ENCODE results near the gene DSCAML1.

The DSCAML1 gene

DNA sequence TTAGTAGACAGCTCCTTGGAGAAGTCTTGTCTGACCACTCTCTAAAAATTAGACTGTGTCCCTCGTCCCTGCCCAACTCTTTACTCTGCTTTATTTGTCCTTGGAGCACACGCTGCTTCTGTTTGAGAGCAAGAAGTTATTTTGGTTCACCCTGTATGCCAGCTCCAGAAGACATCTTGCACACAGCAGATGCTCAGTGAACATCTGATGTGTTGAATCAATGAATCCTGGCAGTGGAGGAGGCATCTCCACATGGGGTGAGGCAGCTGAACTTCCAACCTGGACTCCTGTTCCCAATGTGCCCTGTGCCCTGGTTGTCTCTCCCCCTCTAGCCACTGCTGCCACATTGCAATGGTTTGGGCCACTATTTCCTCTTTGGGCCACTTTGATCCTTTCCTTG is 255.8 kb downstream of the DSCAML1 start:
- no peak for DNase-seq

DNA sequence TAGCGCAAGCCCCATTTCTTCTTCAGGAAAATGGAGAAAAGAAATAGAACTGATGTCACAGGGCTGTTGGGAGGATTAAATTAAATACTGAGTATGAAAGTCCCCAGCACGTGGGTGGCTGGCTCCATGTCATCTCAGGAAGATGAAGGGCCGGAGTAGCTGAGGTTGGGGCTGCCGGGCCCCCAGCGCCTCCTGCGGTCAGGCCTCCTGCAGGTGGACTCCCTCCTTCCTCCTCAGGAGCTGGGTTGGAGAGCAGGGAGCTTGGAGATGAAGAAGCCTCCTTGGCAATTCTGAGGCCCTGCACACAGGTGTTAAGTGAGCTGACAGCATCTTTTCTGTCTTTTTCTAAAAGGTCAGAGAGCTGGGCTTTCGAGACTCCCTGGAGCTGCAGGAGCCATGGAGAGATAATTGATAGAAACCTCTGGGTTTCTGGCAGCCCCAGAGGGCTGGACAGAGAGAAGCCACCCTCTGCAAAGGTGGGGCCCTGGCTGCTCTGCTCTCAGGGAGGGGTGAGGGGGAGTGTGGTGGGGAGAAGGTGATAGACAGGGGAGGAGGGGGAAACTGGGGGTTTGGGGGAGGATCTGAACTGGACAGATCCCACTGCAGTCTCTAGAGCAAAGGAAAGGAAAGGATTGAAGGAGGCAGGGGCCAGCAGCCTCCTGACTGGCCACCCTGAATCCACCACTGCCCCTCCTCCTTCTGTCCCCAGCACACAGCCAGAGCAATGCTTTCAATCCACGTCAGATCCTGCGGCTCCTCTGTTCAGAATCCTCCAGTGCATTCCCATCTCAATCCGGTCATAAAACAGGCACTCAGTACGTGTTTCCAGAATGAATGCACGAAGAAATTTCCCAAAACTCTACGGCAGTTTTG is 258.5 kb downstream of the DSCAML1 start:
- no peak for DNase-seq

DNA sequence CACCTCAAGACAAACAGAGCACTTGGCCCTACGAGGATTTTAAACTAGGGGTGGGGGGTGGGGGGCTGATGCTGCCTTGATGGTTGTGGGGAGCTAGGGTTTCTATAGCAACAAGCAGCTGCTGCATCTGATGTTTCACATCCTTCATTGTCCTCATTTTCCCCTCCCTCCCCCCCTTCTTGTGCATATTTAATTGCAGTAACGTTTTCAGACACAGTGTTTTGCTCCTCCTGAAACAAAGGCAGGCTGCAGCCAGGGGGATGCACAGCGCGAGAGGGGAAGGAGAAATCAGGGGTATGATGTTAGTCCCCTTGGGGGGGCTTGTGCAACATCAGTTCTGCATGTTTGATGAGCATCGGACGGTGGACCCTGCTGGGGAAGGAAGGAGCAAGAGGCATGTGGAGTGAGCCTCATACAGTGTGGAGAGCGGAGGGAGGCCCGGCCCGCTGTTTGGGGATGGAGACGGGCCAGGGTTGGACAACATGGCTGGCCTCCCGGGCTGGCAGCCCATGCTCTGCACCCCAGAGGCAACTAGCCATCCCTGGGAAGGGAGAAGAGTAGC is 261.1 kb downstream of the DSCAML1 start:
- DNase-seq, result no peak

DNA sequence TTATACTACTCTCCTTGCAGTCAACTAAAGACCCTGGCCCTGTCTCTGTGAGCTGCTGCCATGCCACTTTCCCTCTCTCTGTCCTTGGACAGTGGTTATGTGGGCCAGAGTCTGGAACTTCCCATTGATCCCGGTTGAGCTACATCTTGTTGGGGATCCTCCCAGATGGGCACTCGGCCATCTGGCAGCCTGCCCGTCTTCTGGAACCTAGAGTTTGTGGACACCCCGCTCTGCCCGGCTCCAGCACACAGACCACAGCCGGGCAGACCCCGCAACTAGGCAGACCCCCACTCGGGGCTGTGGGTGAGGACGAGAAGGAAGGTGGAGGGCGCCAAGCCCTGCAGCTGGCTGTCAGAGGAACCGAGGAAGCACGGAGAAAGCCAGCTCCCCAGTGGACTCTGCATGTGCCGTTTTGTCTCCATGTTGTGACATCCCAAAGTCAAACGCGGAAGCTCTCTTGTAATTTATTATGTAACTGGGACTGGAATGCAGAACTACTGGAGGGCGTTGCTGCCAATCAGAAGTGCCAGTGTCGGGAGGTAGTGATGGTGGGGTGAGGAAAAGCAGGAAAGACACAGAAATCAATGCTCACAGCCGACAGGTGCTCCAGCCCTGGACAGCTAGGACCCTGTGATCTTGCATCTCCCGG is 261.7 kb downstream of the DSCAML1 start:
- peak; percentile 27 for DNase-seq

DNA sequence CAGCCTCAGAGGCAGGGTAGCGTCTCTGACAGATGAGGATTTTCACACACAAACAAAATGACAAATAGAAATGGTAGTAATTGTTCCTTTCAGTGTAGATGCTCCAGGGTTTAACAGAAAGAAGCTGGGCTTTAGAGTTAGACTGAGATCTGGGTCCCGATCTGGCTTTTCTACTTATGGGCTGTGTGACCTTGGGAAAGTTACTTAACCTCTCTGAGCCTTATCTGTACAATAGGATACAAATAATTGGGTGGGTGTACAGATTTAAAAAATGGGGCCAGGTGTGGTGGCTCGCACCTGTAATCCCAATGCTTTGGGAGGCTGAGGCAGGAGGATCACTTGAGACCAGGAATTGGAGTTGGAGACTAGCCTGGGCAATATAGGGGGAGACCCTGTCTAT is 264.4 kb downstream of the DSCAML1 start:
- no peak for DNase-seq

DNA sequence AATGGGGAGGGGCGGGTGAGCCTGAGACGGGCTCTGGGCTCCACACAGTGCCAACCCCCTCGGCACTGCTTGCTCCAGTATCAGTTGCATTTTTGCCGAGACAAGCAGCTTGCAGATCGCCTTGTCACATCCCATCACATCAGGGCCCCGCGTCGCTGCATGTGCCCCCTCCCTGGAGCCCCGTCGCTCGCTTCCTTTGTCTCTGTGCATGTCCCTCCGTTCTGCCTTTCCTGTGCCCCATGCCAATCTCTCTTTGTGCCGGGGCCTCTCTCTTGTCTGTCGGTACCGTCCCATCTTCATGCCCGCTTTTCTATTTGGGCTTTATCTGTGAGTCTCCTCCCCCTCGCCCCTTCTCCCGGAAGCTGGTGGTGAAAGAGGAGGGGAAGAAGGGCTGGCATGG is 267.2 kb downstream of the DSCAML1 start:
- no peak for DNase-seq

DNA sequence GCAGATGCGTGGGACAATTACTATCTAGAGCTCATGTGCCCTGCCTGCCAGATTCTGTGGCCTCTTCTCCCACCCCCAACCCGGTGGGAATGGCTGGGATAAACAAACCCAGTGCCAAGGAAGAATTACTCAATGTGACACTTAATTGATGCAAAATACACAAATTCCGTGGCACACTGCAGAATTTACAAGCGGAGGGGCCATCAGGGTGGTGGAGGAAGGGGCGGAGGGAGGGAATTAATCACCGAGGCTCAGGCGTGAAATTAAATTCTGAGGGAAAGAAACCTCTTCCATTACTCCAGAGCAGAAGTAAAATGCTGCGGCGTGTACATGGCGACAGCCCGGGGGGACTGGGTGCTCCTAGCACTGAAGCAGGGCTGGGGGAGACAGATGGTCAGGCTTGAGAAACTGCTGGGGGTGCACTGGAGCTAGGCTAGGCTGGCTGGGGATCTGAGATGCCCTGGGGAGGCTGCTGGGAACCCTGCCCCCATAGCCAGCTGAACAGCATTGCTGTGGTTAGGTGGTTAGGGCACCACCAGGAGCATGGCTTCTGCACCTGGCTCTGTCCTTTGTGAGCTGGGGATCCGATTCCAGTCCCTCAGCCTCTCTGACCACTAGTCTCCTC is 268.8 kb downstream of the DSCAML1 start:
- DNase-seq, result no peak

DNA sequence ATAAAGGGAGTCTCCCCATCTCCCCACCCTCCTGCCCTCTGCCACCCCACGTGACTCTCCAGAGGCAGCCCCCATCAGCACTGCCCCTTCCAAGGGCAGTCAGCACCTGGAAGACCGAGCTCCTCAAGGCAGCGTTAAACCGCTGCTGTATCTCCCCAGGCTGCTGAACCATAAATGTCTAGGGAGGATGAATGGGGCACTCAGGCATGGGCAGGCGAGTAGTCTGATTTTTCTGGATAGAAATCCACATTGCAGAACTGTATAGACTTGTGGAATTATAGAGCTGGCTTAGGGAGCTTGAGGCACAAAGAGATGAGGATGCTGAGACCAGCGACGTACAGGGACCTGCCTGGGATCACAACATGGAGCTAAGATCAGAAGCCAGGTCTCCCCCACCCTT is 269.7 kb downstream of the DSCAML1 start:
- DNase-seq, result no peak

DNA sequence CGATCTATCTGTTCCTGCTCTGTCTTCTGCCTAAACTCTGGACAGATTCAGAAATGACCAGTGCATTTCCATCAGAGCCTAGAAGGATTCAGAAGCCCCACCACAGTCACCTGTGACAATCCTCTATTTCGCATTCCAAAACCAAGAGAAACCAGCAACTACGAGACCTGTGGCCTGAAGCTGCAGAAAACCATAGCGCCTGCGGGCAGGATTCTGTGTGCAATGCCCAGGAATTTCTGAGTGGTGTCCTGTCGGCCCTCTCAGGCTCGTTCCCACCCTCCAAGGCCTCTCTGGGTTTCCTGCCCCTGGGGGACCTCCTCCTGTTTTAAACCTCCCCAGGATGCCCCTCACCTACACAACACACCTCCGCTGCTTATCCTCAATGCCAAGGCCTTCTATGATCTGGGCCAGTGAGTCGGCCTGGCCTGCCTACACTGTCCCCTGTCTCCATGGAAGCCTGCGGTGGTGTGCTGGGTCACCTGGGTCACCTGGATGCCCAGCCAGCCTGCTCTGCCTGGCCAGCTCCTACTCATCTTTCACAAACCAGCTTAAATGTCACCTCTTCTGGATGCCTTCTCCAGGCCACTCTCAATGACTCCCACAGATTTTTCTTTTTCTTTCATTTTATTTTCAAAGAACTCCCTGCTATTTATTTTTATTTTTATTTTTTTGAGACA is 271.0 kb downstream of the DSCAML1 start:
- no peak for DNase-seq

DNA sequence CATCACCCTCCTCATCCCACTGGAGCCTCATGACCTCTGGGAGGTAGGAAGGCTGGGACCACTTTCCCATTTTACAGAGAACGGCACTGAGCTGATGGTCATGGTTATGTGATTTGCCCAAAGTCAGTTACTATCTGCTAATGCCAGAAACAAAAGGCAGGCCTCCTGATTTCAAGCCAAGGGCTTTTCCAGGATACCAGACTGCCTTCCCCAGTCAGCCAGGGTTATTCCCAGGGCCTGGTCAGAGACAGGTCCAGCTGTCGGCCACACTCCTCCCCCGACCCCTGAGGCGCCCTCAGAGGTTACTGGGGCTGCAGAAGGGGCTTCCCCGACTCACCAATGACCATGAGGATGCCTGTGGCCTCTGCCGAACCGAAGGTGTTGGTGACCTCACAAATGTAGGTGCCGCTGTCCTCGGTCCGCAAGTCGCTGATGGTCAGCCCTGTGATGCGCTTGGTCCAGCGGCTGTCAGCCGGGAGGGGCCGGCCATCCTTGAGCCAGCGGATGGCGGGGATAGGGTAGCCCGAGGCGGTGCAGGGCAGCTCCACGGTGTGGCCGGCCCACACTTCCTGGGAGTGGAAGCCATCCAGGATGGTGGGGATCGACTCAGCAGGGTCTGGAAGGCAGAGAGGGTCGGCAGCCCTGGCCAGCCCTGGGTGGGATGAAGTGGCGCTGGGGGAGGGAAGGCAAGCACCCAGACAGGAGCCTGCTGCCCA is 272.4 kb downstream of the DSCAML1 start:
- no peak for DNase-seq

DNA sequence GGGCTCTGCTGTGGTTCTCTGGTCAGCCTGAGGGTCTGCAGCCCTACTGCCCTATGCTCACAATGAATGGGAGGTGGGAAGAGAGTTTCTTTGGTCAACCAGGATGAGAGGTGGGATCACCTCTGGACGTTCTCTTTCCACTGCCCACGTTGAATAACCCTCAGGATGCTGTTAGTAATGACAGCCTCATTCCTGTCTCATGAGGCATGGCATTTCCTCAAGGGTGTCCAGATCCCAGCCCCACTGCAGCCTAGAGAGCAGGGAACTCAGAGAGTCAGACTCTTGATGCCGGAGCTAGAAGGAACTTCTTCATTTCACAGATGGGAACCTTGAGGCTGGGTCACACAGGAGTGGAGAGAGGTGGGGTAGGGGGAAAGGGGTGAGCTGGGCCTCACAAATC is 273.3 kb downstream of the DSCAML1 start:
- no peak for DNase-seq

DNA sequence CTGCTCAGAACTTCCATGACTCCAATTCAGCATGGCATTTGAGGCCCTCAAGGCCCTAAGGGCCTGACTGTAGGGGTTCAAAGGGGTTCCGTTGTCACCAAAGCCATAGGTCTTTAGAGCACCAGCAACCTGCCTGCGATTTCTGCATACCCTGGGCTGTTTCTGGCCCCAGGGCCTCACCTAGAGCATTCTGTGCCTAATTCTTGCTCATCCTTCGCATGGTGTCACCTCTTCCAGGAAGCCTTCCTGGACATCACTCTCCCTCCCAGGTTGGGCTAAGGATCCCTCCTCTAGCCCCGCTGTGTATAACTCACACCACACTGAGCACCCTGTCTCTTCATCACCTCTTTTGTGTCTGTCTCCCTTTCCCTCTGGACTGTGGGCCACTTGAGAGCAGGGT is 275.0 kb downstream of the DSCAML1 start:
- no peak for DNase-seq

DNA sequence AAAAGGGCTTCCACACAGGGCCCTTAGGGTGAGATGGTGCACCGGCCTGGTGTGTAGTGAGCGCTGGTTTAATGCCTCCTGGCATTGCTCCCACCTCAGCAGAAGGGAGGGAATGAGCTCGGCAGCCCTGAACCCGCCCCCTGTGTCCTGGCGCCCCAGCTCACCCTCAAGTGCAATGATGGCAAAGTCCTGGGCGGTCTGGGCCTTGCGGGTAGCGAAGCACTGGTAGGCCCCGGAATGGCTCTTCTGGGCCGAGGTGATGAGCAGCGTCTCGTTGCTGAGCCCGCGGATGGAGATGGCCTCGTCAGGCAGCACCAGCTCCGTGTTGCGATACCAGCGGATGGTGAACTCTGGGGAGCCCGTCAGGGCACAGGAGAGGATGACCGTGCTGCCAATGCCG is 276.1 kb downstream of the DSCAML1 start:
- DNase-seq, result no peak

DNA sequence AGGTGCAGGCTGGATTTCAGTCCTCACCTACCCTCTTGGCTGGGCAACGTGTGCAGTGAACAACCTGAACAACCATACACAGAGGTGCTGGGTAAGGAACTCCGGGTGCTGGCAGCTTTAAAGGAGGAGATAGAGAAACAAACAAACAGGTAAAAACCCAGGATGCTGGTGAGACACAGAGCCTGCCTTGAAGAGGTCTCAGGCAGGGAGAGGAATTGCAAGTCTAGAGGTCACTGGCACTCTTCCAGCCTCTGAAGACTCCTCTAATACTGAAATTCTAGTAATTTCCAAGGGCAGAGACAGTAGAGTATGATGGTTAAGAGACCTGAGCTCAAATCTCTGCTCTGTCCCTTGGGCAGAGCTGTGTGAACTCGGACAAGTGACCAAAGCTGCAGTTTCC is 276.8 kb downstream of the DSCAML1 start:
- DNase-seq, result no peak

DNA sequence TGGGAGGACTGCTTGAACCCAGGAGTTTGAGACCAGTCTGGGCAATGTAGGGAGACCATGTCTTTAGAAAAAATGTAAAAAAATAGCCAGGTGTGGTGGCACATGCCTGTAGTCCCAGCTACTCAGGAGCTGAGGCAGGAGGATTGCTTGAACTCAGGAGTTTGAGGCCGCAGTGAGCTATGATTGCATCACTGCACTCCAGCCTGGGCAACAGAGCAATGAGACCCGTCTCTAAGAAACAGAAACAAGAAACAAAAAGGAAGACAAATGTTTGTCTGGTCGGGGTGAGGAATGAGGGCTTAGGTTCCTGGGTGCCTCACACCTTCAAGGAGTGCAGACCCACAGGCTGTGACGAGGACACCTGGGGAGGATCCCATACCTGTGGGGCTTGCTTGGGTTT is 277.4 kb downstream of the DSCAML1 start:
- DNase-seq, result no peak

DNA sequence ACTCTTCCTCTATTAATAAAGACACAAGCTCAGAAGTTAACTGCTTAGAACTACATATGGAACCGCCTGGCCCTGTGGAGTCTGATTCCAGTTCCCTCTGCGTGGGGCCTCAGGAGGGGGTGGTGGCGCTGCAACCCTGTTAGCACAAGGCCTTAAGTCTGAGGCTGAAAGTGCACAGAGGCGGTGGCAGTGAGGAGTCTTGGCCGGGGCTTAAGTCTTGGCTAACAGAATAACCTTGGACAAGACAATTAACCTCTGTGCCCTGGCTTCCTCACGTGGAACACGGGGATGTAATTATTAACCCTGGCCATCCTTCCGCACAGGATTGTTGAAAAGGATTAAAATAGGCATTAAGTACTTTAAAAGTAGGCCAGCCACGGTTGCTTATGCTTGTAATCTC is 277.8 kb downstream of the DSCAML1 start:
- DNase-seq, result no peak

DNA sequence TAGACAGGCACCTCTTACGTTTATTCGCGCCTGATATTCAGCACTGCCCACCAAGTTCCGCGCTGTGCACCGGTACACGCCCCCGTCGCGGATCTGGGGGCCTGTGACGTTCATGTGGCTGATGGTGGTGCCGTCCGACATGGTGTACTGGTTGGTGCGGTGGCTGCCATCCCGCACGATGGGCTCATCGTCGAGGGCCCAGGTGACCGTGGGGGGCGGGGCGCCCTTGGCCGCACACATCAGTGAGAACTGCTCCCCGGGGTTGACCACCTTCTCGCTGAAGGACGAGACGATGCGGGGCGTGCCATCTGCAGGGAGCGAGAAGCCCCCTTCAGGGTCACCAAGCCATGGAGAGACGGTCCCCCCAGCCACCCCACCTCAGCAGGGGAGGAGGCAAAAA is 278.6 kb downstream of the DSCAML1 start:
- no peak for DNase-seq

DNA sequence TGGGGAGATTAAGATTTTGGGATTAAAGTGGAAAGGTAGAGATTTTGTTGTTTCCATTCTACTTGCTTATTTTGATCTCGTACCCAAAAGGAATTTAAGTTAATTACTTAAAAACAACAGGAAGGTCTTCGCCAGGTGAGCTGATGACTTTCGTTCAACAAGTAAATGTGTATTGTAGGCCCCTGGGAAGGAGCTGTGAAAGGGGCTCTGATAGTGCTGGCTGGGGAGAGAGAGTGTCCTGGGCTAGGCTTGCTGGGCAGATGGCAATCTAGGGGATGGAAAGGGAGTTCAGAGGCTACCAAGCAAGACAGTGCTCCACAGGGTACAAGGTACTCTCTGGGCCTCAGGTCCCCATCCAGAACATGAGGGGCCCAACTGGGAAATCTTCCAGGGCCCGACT is 279.9 kb downstream of the DSCAML1 start:
- no peak for DNase-seq

DNA sequence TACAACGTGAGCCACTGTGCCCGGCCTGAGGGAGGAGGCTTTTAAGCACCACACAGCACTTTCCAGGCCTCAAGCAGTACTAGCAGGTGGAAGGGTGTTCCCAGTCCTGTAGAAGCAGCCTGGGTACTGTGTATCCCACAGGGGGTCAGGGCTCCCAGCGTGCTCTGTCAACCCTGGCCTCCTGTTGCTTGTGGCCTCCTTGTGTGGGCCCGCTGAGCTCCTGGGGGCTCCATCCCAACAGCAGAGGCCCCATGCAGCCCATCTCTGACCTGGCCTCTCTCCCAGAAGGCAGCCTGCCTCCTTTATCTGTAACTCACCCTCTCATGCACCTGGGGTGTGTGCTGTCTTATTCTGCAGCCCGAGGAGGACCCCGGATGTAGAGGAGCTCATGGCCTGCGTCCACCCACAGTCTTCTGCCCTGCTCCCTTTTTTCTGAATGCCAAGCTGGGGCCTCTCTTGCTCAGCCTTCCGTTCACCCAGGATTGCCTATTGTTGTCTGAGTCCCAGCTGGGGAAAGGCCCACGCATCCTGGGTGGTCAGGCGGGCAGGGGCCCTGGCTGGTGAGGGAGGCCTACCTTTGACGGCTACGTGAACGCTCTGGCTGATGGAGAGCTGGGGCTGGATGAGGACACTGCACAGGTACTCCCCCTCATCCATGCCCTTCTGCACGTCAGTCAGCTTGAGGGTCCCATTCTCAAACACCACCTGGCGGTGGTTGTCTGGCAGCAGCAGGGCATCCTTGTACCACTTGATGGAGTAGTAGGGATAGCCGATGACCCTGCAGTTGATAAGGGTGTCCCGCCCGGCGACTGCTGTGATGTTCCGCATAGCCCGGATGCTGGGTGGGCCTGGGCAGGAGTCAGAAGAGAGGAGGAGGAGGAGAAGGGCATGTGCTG is 280.9 kb downstream of the DSCAML1 start:
- DNase-seq, result no peak

DNA sequence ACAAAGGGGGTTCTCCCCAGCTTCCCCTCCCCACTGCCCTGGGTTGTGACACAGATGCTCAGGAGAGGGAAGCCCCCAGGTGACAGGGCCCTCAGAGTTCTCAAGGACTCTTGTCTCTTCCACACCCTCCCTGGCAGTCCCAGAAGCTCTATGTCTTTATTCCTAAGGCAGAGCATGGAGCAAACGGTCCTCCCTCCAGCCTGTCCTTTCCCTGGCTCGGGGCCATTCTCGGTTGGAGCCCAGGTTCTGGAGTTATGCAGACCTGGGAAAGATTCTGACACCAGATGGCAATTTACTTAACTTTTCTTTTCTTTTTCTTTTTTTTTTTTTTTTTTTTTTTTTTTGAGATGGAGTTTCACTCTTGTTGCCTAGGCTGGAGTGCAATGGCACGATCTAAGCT is 282.8 kb downstream of the DSCAML1 start:
- DNase-seq, result no peak

DNA sequence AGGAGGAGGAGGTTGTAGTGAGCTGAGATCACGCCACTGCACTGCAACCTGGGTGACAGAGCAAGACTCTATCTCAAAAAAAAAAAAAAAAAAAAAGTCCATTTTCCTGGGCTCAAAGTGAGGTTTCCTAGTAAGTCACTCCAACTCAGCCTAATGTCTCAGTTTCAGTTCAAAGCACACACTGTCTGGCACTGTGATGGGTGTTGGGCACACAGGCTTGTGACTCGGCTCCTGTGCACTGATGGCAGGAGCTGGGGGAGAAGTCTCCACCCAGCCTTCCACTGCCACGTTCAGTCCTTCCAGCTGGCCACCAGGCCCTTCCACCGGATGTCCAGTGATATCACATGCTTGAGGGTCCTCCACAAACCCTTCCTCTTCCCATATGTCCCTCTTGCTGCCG is 283.4 kb downstream of the DSCAML1 start:
- no peak for DNase-seq
